Measurements from ENCODE around the gene DHH. TPM values are rescaled to one million over a fixed set of nuclear protein-coding genes. Genes with fewer than 3 reads are reported as not detected.
A peak's percentile ranks its signal among the peaks of the same experiment; 100 is the strongest.

Gene DHH
- polyA plus RNA-seq, 4 donors = 0.15 to 2.3 TPM; not detected in 2

- DNase-seq (peak; percentile 72 to 83), FAIRE-seq (no peak)
- Histone ChIP-seq H3K27me3 (ENCODE audit: control insufficient read depth in 3 of 3, insufficient read depth in 3 of 3, low read length in 3 of 3) (no peaks in the 10 kb centered on the region), H3K36me3 (ENCODE audit: control insufficient read depth in 3 of 3, insufficient read depth in 2 of 3, low read depth in 1 of 3, low read length in 3 of 3) (no peaks in the 10 kb centered on the region), H3K4me3 (ENCODE audit: low read depth in 1 of 3, low read length in 3 of 3) (no peak overlapping the region), H3K4me1 (ENCODE audit: control insufficient read depth in 3 of 3, insufficient read depth in 2 of 3, low read depth in 1 of 3, low read length in 2 of 3) (no peaks in the 10 kb centered on the region), H3K27ac (ENCODE audit: low read depth in 1 of 3, low read length in 2 of 3) (no peak overlapping the region), H3K9me3 (ENCODE audit: control insufficient read depth in 2 of 2, insufficient read depth in 1 of 2, low read depth in 1 of 2, low read length in 1 of 2) (no peaks in the 10 kb centered on the region)
- 19 to 36% (median 35%) methylated on average over 6 of the region's 6 CpGs for WGBS, 3 donors
Measured at GRCh38 chr12:49121047-49121696, 26.6 kb upstream of the DHH start.

GRCh38 chr12:49111206-49111605, 16.6 kb upstream of the DHH start:
- peak overlapping the region in 2 of 3 donors; percentile 98 to 99 for H3K27ac ChIP-seq (ENCODE audit: low read depth in 1 of 3, low read length in 2 of 3)
- peaks cover 2 to 22% (median 8%) of the 10 kb centered on the region in 3 donors for H3K4me1 ChIP-seq (ENCODE audit: control insufficient read depth in 3 of 3, insufficient read depth in 2 of 3, low read depth in 1 of 3, low read length in 2 of 3)
- FAIRE-seq = no peak
- peaks cover 0 to 6% (median 5%) of the 10 kb centered on the region in 3 donors for H3K36me3 ChIP-seq (ENCODE audit: control insufficient read depth in 3 of 3, insufficient read depth in 2 of 3, low read depth in 1 of 3, low read length in 3 of 3)
- no peaks in the 10 kb centered on the region for H3K27me3 ChIP-seq (ENCODE audit: control insufficient read depth in 3 of 3, insufficient read depth in 3 of 3, low read length in 3 of 3)
- WGBS, 3 donors = 24 to 35% (median 31%) methylated on average over 6 of the region's 6 CpGs
- DNase-seq = no peak
- no peaks in the 10 kb centered on the region for H3K9me3 ChIP-seq (ENCODE audit: control insufficient read depth in 2 of 2, insufficient read depth in 1 of 2, low read depth in 1 of 2, low read length in 1 of 2)
- H3K4me3 ChIP-seq (ENCODE audit: low read depth in 1 of 3, low read length in 3 of 3) = peak overlapping the region in 1 of 3 donors; percentile 96

DNA sequence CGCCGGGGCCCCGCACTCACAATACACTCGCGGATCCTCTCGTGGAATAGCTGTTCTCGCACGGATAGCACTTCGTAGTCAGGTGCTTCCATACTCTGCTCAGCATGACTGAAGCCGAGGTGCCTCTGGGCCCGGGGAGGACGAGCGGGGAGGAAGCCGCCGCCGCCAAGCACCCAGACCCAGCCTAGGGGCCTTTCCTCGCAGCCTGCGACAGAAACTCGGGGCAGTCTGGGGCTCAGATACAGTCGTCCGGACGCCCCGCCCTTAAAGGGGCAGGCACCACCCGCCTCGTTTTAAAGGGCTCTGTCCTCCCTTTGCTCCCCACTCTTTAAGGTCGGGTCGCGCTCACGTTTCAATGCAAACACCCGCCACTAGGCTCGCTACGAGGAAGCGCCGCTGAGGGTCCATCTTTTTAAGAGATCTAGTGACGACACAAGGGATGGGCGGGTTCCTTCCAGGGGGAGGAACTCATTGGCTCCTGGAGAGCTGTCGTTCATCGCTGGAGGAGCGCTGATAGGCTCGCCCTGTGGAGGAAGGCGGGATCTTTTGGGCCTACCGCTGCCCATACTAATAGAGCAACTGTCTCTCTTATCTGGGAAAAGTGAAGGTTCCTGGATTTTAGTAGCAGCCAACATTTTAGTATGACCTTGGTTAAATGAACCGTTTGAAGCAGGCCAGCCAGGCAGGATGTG, 16.0 kb upstream of the DHH start, which contains the start of gene LMBR1L:
LMBR1L (minus strand) TSS at position 384 of the 692 bp plus-strand sequence; CDS start at position 92, 292 bp downstream.
- no peak for FAIRE-seq
- Histone ChIP-seq H3K27me3 (ENCODE audit: control insufficient read depth in 3 of 3, insufficient read depth in 3 of 3, low read length in 3 of 3) (no peaks in the 10 kb centered on the region), H3K36me3 (ENCODE audit: control insufficient read depth in 3 of 3, insufficient read depth in 2 of 3, low read depth in 1 of 3, low read length in 3 of 3) (peaks cover 0 to 12% (median 11%) of the 10 kb centered on the region in 3 donors), H3K4me1 (ENCODE audit: control insufficient read depth in 3 of 3, insufficient read depth in 2 of 3, low read depth in 1 of 3, low read length in 2 of 3) (peaks cover 2 to 24% (median 8%) of the 10 kb centered on the region in 3 donors), H3K9me3 (ENCODE audit: control insufficient read depth in 2 of 2, insufficient read depth in 1 of 2, low read depth in 1 of 2, low read length in 1 of 2) (no peaks in the 10 kb centered on the region), H3K27ac (ENCODE audit: low read depth in 1 of 3, low read length in 2 of 3) (peak within 1 kb of the TSS; percentile 89 to 99 (median 98)), H3K4me3 (ENCODE audit: low read depth in 1 of 3, low read length in 3 of 3) (peak within 1 kb of the TSS; percentile 89 to 96 (median 95))
- DNase-seq = peak; percentile 98 to 99
- 0 to 1% (median 0%) methylated on average over 41 to 43 of the region's 43 CpGs for WGBS, 3 donors

- DNase-seq = peak in 1 of 2 donors; percentile 50
- H3K27ac ChIP-seq (ENCODE audit: low read depth in 1 of 3, low read length in 2 of 3) = peak overlapping the region; percentile 89 to 99 (median 98)
- H3K4me1 ChIP-seq (ENCODE audit: control insufficient read depth in 3 of 3, insufficient read depth in 2 of 3, low read depth in 1 of 3, low read length in 2 of 3) = peaks cover 2 to 27% (median 8%) of the 10 kb centered on the region in 3 donors
- H3K27me3 ChIP-seq (ENCODE audit: control insufficient read depth in 3 of 3, insufficient read depth in 3 of 3, low read length in 3 of 3) = no peaks in the 10 kb centered on the region
- H3K9me3 ChIP-seq (ENCODE audit: control insufficient read depth in 2 of 2, insufficient read depth in 1 of 2, low read depth in 1 of 2, low read length in 1 of 2) = no peaks in the 10 kb centered on the region
- H3K36me3 ChIP-seq (ENCODE audit: control insufficient read depth in 3 of 3, insufficient read depth in 2 of 3, low read depth in 1 of 3, low read length in 3 of 3) = peaks cover 0 to 20% (median 15%) of the 10 kb centered on the region in 3 donors
- H3K4me3 ChIP-seq (ENCODE audit: low read depth in 1 of 3, low read length in 3 of 3) = peak overlapping the region; percentile 89 to 96 (median 95)
- WGBS, 3 donors = 3 to 6% (median 4%) methylated on average over 29 to 33 of the region's 33 CpGs
- FAIRE-seq = no peak
Measured at GRCh38 chr12:49109641-49110463, 15.3 kb upstream of the DHH start.

DNA sequence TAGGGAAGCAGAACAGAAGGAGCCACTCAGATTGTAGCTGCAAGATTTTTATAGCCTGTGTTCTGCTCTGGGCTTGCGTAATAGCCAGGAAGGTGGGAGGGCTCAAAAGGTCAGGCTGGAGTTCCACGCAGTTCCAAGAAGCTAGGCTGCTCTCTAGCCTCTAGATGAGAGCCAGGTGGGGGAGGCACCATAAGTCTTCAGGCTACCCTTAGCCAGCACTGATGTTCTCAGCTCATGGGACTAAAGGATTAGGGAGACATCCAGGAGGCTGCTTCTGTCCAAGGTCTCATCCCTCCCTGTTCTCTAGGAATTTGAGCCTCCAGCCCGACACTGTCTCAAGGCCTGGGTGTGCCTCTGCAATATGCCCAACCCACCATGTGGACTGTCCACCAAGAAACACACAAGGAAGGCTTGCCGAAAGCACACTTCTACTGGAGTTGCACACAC, 14.4 kb upstream of the DHH start:
- no peaks in the 10 kb centered on the region for H3K27me3 ChIP-seq (ENCODE audit: control insufficient read depth in 3 of 3, insufficient read depth in 3 of 3, low read length in 3 of 3)
- 14 to 29% (median 22%) methylated on average over 4 of the region's 4 CpGs for WGBS, 3 donors
- H3K9me3 ChIP-seq (ENCODE audit: control insufficient read depth in 2 of 2, insufficient read depth in 1 of 2, low read depth in 1 of 2, low read length in 1 of 2) = no peaks in the 10 kb centered on the region

GRCh38 chr12:49105504-49106084, 11.0 kb upstream of the DHH start:
- H3K4me1 ChIP-seq (ENCODE audit: control insufficient read depth in 3 of 3, insufficient read depth in 2 of 3, low read depth in 1 of 3, low read length in 2 of 3) = peaks cover 2 to 27% (median 8%) of the 10 kb centered on the region in 3 donors
- peaks cover 7 to 59% (median 34%) of the 10 kb centered on the region in 3 donors for H3K36me3 ChIP-seq (ENCODE audit: control insufficient read depth in 3 of 3, insufficient read depth in 2 of 3, low read depth in 1 of 3, low read length in 3 of 3)
- no peaks in the 10 kb centered on the region for H3K9me3 ChIP-seq (ENCODE audit: control insufficient read depth in 2 of 2, insufficient read depth in 1 of 2, low read depth in 1 of 2, low read length in 1 of 2)
- FAIRE-seq (no peak), DNase-seq (no peak)
- peak overlapping the region in 1 of 3 donors; percentile 52 for H3K27ac ChIP-seq (ENCODE audit: low read depth in 1 of 3, low read length in 2 of 3)
- H3K27me3 ChIP-seq (ENCODE audit: control insufficient read depth in 3 of 3, insufficient read depth in 3 of 3, low read length in 3 of 3) = no peaks in the 10 kb centered on the region
- no peak overlapping the region for H3K4me3 ChIP-seq (ENCODE audit: low read depth in 1 of 3, low read length in 3 of 3)
- WGBS, 3 donors = 79 to 91% (median 88%) methylated on average over 9 of the region's 9 CpGs

More for the DNA sequence above, 14.4 kb upstream of the DHH start:
- DNase-seq (peak; percentile 90 to 92), FAIRE-seq (no peak)
- Histone ChIP-seq H3K4me3 (ENCODE audit: low read depth in 1 of 3, low read length in 3 of 3) (peak overlapping the region in 2 of 3 donors; percentile 89 to 96), H3K27ac (ENCODE audit: low read depth in 1 of 3, low read length in 2 of 3) (peak overlapping the region; percentile 77 to 99 (median 98)), H3K4me1 (ENCODE audit: control insufficient read depth in 3 of 3, insufficient read depth in 2 of 3, low read depth in 1 of 3, low read length in 2 of 3) (peaks cover 2 to 27% (median 8%) of the 10 kb centered on the region in 3 donors), H3K36me3 (ENCODE audit: control insufficient read depth in 3 of 3, insufficient read depth in 2 of 3, low read depth in 1 of 3, low read length in 3 of 3) (peaks cover 0 to 27% (median 18%) of the 10 kb centered on the region in 3 donors)

DNA sequence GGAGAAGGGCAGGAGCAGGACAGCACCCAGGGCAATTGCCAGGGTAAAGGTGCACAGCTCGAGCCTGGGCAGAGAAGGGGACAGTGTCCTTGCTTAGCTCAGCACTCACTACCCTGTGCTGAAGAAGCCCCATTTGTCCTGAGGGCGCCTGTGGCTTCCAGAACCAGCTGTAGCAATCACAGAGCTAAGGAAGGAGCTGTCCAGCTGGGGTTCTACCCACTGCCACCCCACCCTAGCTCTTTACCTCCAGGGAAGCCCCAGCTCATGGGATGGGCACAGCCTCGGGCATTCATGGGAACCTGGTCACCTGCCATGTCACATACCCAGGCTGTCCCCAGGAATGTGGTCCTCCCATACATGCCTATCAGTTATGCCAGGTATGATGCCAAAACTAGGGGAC, 10.2 kb upstream of the DHH start:
- 56 to 81% (median 69%) methylated on average over 3 of the region's 3 CpGs for WGBS, 3 donors
- Histone ChIP-seq H3K4me3 (ENCODE audit: low read depth in 1 of 3, low read length in 3 of 3) (no peak overlapping the region), H3K27me3 (ENCODE audit: control insufficient read depth in 3 of 3, insufficient read depth in 3 of 3, low read length in 3 of 3) (no peaks in the 10 kb centered on the region), H3K27ac (ENCODE audit: low read depth in 1 of 3, low read length in 2 of 3) (no peak overlapping the region), H3K9me3 (ENCODE audit: control insufficient read depth in 2 of 2, insufficient read depth in 1 of 2, low read depth in 1 of 2, low read length in 1 of 2) (no peaks in the 10 kb centered on the region), H3K36me3 (ENCODE audit: control insufficient read depth in 3 of 3, insufficient read depth in 2 of 3, low read depth in 1 of 3, low read length in 3 of 3) (peaks cover 7 to 64% (median 40%) of the 10 kb centered on the region in 3 donors), H3K4me1 (ENCODE audit: control insufficient read depth in 3 of 3, insufficient read depth in 2 of 3, low read depth in 1 of 3, low read length in 2 of 3) (peaks cover 2 to 27% (median 8%) of the 10 kb centered on the region in 3 donors)
- FAIRE-seq (no peak), DNase-seq (no peak)
